T-helper 22 cell (primary cell): ENCODE results near the gene DNAJC11.
"Not testable (repeated sequence)": the region's sequence is repeated elsewhere in the genome, so short reads cannot be mapped to it uniquely, and the experiment has no call there.

ENCODE experiments used
- DNase-seq: peaks from one replicate; pipeline ENCODE4 v3.0.0-alpha.2; 2020; ENCODE audit warnings: low read depth

The DNAJC11 gene

GRCh38 chr1:6701437-6702153 is at the start of gene DNAJC11:
Gene DNAJC11, minus strand, starts transcription at chr1:6701816. Its CDS starts 16 bp downstream, at chr1:6701800.
- peak; percentile 76 for DNase-seq

- DNase-seq: no peak
Observed at GRCh38 chr1:6750490-6750889, 48.9 kb upstream of the DNAJC11 start.

- no peak for DNase-seq
Observed at GRCh38 chr1:6747674-6748073, 46.1 kb upstream of the DNAJC11 start.

- DNase-seq: no peak
Observed at GRCh38 chr1:6745073-6745472, 43.5 kb upstream of the DNAJC11 start.

- no peak for DNase-seq
Observed at GRCh38 chr1:6743189-6744101, 41.8 kb upstream of the DNAJC11 start.

GRCh38 chr1:6742676-6743188 is 41.1 kb upstream of the DNAJC11 start:
- not testable (repeated sequence) for DNase-seq

GRCh38 chr1:6738987-6739676 is 37.5 kb upstream of the DNAJC11 start:
- DNase-seq: no peak

GRCh38 chr1:6732942-6733341 is 31.3 kb upstream of the DNAJC11 start:
- DNase-seq: no peak

- DNase-seq: no peak
Observed at GRCh38 chr1:6731905-6732304, 30.3 kb upstream of the DNAJC11 start.

GRCh38 chr1:6730880-6731279 is 29.3 kb upstream of the DNAJC11 start:
- no peak for DNase-seq

GRCh38 chr1:6730473-6730872 is 28.9 kb upstream of the DNAJC11 start:
- no peak for DNase-seq

GRCh38 chr1:6727535-6727934 is 25.9 kb upstream of the DNAJC11 start:
- DNase-seq: peak; percentile 6

GRCh38 chr1:6726253-6726652 is 24.6 kb upstream of the DNAJC11 start:
- no peak for DNase-seq

GRCh38 chr1:6724517-6725141 is 23.0 kb upstream of the DNAJC11 start:
- DNase-seq: no peak

- DNase-seq: no peak
Observed at GRCh38 chr1:6723621-6724428, 22.2 kb upstream of the DNAJC11 start.

- no peak for DNase-seq
Observed at GRCh38 chr1:6711174-6711573, 9.6 kb upstream of the DNAJC11 start.

- DNase-seq: no peak
Observed at GRCh38 chr1:6704746-6705145, 3.1 kb upstream of the DNAJC11 start.

GRCh38 chr1:6703016-6703415 is 1.4 kb upstream of the DNAJC11 start:
- DNase-seq: no peak

GRCh38 chr1:6700853-6701436 is 671 bp downstream of the DNAJC11 start:
- DNase-seq: no peak

- DNase-seq: not testable (repeated sequence)
Observed at GRCh38 chr1:6699915-6700314, 1.7 kb downstream of the DNAJC11 start.

GRCh38 chr1:6695868-6696267 is 5.7 kb downstream of the DNAJC11 start:
- DNase-seq: no peak
